Measurements from ENCODE around the gene UBE2M.

DNA sequence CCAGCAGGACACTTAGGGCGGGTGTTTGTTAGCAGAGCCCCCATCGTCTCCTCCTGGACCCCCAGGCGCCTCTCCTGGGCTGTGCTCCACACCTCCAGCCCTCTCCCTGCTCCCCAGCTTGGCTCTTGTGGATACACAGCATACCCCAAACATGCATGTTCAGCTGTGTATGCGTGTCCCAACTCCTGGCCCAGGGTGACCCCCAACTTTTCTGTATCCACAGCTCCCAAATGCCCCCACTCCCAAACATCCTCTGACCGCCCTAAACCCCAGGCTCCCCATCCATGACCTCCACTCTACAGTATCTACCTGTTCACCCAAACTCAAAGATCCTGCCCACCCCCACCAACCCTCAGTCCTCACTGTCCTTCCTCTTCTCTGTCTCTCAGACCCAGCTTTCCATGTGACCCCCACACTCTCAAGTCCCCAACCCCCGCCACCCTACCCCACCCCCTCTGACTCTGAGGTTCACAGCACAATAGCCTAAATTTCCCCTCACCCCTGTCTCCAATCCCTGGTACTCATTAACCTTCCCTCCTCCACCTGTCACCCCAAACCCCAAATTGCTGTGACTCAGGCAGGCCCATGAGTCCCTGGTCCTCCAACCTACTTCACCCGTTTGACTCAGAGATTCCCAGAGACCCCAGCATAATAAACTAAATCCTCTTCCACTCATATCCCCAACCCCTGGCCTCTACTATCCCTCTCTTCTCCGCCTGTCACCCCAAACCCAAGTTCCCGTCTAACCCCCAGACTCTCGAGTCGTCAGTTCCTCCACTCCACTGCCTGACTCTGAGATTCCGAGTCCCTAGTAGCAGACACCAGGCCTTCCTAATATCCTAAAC is 968 bp downstream of the UBE2M start:
- TF ChIP-seq, protein P1, sequence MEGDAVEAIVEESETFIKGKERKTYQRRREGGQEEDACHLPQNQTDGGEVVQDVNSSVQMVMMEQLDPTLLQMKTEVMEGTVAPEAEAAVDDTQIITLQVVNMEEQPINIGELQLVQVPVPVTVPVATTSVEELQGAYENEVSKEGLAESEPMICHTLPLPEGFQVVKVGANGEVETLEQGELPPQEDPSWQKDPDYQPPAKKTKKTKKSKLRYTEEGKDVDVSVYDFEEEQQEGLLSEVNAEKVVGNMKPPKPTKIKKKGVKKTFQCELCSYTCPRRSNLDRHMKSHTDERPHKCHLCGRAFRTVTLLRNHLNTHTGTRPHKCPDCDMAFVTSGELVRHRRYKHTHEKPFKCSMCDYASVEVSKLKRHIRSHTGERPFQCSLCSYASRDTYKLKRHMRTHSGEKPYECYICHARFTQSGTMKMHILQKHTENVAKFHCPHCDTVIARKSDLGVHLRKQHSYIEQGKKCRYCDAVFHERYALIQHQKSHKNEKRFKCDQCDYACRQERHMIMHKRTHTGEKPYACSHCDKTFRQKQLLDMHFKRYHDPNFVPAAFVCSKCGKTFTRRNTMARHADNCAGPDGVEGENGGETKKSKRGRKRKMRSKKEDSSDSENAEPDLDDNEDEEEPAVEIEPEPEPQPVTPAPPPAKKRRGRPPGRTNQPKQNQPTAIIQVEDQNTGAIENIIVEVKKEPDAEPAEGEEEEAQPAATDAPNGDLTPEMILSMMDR (IDR thresholded peaks at IDR 0.05), result no peak
- no peak for TF ChIP-seq POLR2A (IDR thresholded peaks at IDR 0.05)
